Liver (tissue), 9 donors: ENCODE measurements around the gene SLC28A3. TPM values are rescaled to one million over a fixed set of nuclear protein-coding genes. Genes with fewer than 3 reads are reported as not detected.

Source experiments
- DNase-seq: peaks from one replicate; pipeline ENCODE4 v3.0.0-alpha.2; 2017; ENCODE audit warnings: low spot score
- H3K27ac ChIP-seq, 2 donors: one replicate each; pipeline ENCODE4 v1.7.0; 2013; ENCODE audit warnings: inconsistent platforms in 2 of 2, low read length in 2 of 2, control low read depth in 1 of 2, low read depth in 1 of 2, mild to moderate bottlenecking in 1 of 2
- H3K27me3 ChIP-seq, 4 donors: one replicate each; pipeline versions ENCODE4 v1.6.1 to v1.7.0; 2013; ENCODE audit warnings: low read length in 3 of 4, inconsistent platforms in 1 of 4, mild to moderate bottlenecking in 1 of 4, moderate library complexity in 1 of 4; ENCODE audit not compliant: control insufficient read depth in 4 of 4, insufficient read depth in 4 of 4
- H3K36me3 ChIP-seq, 4 donors: one replicate each; pipeline versions ENCODE4 v1.6.1 to v1.7.0; 2013; ENCODE audit warnings: low read length in 3 of 4, mild to moderate bottlenecking in 3 of 4, low read depth in 1 of 4, moderate library complexity in 1 of 4; ENCODE audit not compliant: control insufficient read depth in 4 of 4, insufficient read depth in 3 of 4
- H3K4me1 ChIP-seq, 4 donors: one replicate each; pipeline versions ENCODE4 v1.6.1 to v1.7.0; 2013; ENCODE audit warnings: low read length in 3 of 4, mild to moderate bottlenecking in 3 of 4, moderate library complexity in 1 of 4; ENCODE audit not compliant: control insufficient read depth in 4 of 4, insufficient read depth in 4 of 4
- H3K4me3 ChIP-seq, 3 donors: one replicate each; pipeline versions ENCODE4 v1.6.1 to v1.7.0; 2013; ENCODE audit warnings: low read length in 3 of 3, control low read depth in 1 of 3, low read depth in 1 of 3, mild to moderate bottlenecking in 1 of 3
- H3K9ac ChIP-seq, 2 donors: one replicate each; pipeline ENCODE4 v1.7.0; 2013; ENCODE audit warnings: low read length in 2 of 2, mild to moderate bottlenecking in 2 of 2, moderate library complexity in 2 of 2, control low read depth in 1 of 2, low read depth in 1 of 2
- H3K9me3 ChIP-seq, 4 donors: one replicate each; pipeline versions ENCODE4 v1.6.1 to v1.7.0; 2013; ENCODE audit warnings: low read length in 3 of 4; ENCODE audit not compliant: control insufficient read depth in 4 of 4
- CTCF ChIP-seq: fragments of 150-350 bp; IDR thresholded peaks from 2 replicates; pipeline ENCODE4 v1.5.1; 2017; ENCODE audit warnings: improper control_type of control experiment, low read depth, low read length; ENCODE audit not compliant: missing input control
- EGR1 ChIP-seq, 2 donors: IDR thresholded peaks; 2 replicates each; pipeline ENCODE4 v1.6.1; 2016 to 2018; ENCODE audit warnings: antibody characterized with exemption in 2 of 2, low read depth in 2 of 2
- FOXA1 ChIP-seq: IDR thresholded peaks from 2 replicates; pipeline ENCODE4 v1.6.1; 2016; ENCODE audit warnings: antibody characterized with exemption
- GABPA ChIP-seq, 2 donors: IDR thresholded peaks in 1 of 2; conservative IDR thresholded peaks in 1 of 2; 2 replicates each; pipeline ENCODE4 v1.6.1; 2016; ENCODE audit warnings: antibody characterized with exemption in 2 of 2, mild to moderate bottlenecking in 1 of 2, moderate library complexity in 1 of 2
- HNF4A ChIP-seq, 2 donors: conservative IDR thresholded peaks; 2 replicates each; pipeline ENCODE4 v1.6.1; 2016; ENCODE audit warnings: antibody characterized with exemption in 2 of 2, mild to moderate bottlenecking in 2 of 2
- HNF4G ChIP-seq: IDR thresholded peaks from 2 replicates; pipeline ENCODE4 v1.6.1; 2016; ENCODE audit warnings: antibody characterized with exemption
- JUND ChIP-seq, 2 donors: IDR thresholded peaks; 2 replicates each; pipeline ENCODE4 v1.6.1; 2016; ENCODE audit warnings: antibody characterized with exemption in 2 of 2
- RAD21 ChIP-seq, 2 donors: IDR thresholded peaks; 2 replicates each; pipeline ENCODE4 v1.6.1; 2016; ENCODE audit warnings: antibody characterized with exemption in 2 of 2, mild to moderate bottlenecking in 2 of 2
- REST ChIP-seq: IDR thresholded peaks from 2 replicates; pipeline ENCODE4 v1.6.1; 2016; ENCODE audit warnings: antibody characterized with exemption, mild to moderate bottlenecking
- RXRA ChIP-seq, 2 donors: IDR thresholded peaks; 2 replicates each; pipeline ENCODE4 v1.6.1; 2017 to 2018; ENCODE audit warnings: antibody characterized with exemption in 2 of 2, mild to moderate bottlenecking in 1 of 2
- ZBTB33 ChIP-seq: IDR thresholded peaks from 2 replicates; pipeline ENCODE4 v1.6.1; 2016; ENCODE audit warnings: antibody characterized with exemption
- WGBS: extraction: QIAGEN DNeasy Blood & Tissue Kit; methylation state at CpG from one replicate; pipeline ENCODE4 v1.1.7; 2013; 5-methylcytosine and 5-hydroxymethylcytosine counted together
- polyA plus RNA-seq, 2 donors: library from polyadenylated mRNA; stranded (reverse) in 1 of 2; unstranded in 1 of 2; fragments of 200-250 nt in 1 of 2; fragments of >200 nt in 1 of 2; fragmentation: Nextera tagmentation in 1 of 2; extraction: Ambion mirVana in 1 of 2; gene quantifications; one replicate each; pipeline versions ENCODE4 v1.2.1 to v1.2.3, GENCODE V29; 2013 to 2015
- total RNA-seq, 2 donors: library from RNA; depleted of rRNA; stranded (reverse); fragments of >200 nt; gene quantifications; one replicate each; pipeline ENCODE4 v1.2.3, GENCODE V29; 2014
- TF ChIP-seq, protein P1 (sequence below): IDR thresholded peaks from 2 replicates; pipeline ENCODE4 v1.6.1; 2016; ENCODE audit warnings: antibody characterized with exemption
- TF ChIP-seq, protein P2 (sequence below): IDR thresholded peaks from 2 replicates; pipeline ENCODE4 v1.6.1; 2016; ENCODE audit warnings: antibody characterized with exemption
- donor health status: healthy.
- donor health status: healthy.
- donor health status: healthy.
- donor health status: healthy.
- donor health status: healthy.

Gene SLC28A3
- total and polyA plus RNA-seq, 4 donors = 0.07 to 1.3 (median 0.28) TPM

- H3K36me3 ChIP-seq = no peaks in the 10 kb centered on the region
- H3K4me3 ChIP-seq = no peak overlapping the region
- no peak overlapping the region for H3K27ac ChIP-seq
- no peak overlapping the region for H3K9ac ChIP-seq
- no peak for DNase-seq
- WGBS = 82% methylated on average over 8 of the region's 8 CpGs
- no peaks in the 10 kb centered on the region for H3K4me1 ChIP-seq
- H3K27me3 ChIP-seq = no peaks in the 10 kb centered on the region
- TF ChIP-seq CTCF (no peak), HNF4A (conservative IDR thresholded peaks at IDR 0.05) (no peak), GABPA (IDR thresholded peaks at IDR 0.05 in 1 of 2, conservative IDR thresholded peaks at IDR 0.05 in 1 of 2) (no peak), HNF4G (no peak), EGR1 (IDR thresholded peaks at IDR 0.05; ENCODE audit: low read depth in 2 of 2) (no peak), JUND (IDR thresholded peaks at IDR 0.05) (no peak), REST (no peak), RXRA (IDR thresholded peaks at IDR 0.05) (no peak), FOXA1 (no peak)
- TF ChIP-seq, protein P1, sequence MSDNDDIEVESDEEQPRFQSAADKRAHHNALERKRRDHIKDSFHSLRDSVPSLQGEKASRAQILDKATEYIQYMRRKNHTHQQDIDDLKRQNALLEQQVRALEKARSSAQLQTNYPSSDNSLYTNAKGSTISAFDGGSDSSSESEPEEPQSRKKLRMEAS = no peak
- TF ChIP-seq, protein P2, sequence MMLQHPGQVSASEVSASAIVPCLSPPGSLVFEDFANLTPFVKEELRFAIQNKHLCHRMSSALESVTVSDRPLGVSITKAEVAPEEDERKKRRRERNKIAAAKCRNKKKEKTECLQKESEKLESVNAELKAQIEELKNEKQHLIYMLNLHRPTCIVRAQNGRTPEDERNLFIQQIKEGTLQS = no peak
- no peaks in the 10 kb centered on the region for H3K9me3 ChIP-seq
Observed at GRCh38 chr9:84337252-84337651, 3.3 kb downstream of the SLC28A3 start.

DNA sequence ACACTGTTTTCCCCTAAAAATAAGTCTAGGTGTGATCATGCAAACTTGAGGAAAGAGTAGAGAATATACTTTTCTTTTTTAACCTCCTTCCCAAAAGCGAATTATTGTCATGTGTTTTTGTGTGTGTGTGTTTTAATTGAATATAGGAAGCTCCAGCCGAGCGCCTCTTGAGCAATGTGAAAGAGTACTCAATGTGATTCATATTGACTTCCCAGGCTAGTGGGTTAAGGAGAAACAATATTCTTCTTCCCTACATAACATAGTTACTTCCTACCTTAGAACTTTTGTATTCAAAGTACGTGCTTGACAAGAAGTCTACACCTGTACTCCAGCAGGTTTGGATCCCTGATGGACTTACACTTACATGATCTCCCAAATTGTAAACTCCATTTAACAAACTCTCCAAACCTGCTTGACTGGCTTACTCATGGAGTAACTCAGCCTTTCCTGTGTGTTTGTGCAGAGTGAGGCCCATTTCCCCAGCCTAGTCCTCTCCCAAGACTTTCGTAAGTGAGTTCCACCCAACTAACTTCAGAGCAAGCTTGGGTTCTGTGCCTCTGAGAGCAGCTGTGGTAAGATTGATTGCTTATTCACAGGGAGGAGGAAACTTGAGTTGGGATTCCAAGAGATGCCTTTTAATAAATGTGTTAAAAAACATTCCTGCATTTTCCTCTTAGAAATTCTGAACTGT, 9.3 kb downstream of the SLC28A3 start:
- TF ChIP-seq HNF4A (conservative IDR thresholded peaks at IDR 0.05) = no peak
- TF ChIP-seq RAD21 (IDR thresholded peaks at IDR 0.05) = no peak
- TF ChIP-seq ZBTB33 = no peak
- TF ChIP-seq REST = no peak
- TF ChIP-seq HNF4G = no peak
- no peak overlapping the region for H3K9ac ChIP-seq
- no peak overlapping the region for H3K4me3 ChIP-seq
- 75% methylated on average over 5 of the region's 5 CpGs for WGBS
- no peaks in the 10 kb centered on the region for H3K36me3 ChIP-seq
- no peaks in the 10 kb centered on the region for H3K27me3 ChIP-seq
- no peaks in the 10 kb centered on the region for H3K4me1 ChIP-seq
- peaks cover 0 to 6% (median 0%) of the 10 kb centered on the region in 4 donors for H3K9me3 ChIP-seq
- no peak overlapping the region for H3K27ac ChIP-seq
- no peak for DNase-seq
